ENCODE results near the gene NETO1. TPM values are rescaled to one million over a fixed set of nuclear protein-coding genes. Genes with fewer than 3 reads are reported as not detected.

The NETO1 gene
- polyA plus RNA-seq, 2 of the 4 experiments (the other 2 are of a cell fraction): 0.04 TPM; not detected in 1

GRCh38 chr18:72808680-72809079 is 59.1 kb downstream of the NETO1 start:
- CTCF ChIA-PET: no interaction called here
- POLR2A ChIA-PET: no interaction called here

More at GRCh38 chr18:72808680-72809079, 59.1 kb downstream of the NETO1 start:
- Histone ChIP-seq H3K4me3 (no peak overlapping the region), H3K9me3 (no peaks in the 10 kb centered on the region), H3K4me2 (no peak overlapping the region), H3K4me1 (no peaks in the 10 kb centered on the region), H3K27ac (no peak overlapping the region)
- TF ChIP-seq MYC (IDR thresholded peaks at IDR 0.05; ENCODE audit: borderline replicate concordance, low read length): no peak
- no peak for TF ChIP-seq NPAS2 (CRISPR knock-in tag; IDR thresholded peaks at IDR 0.05; ENCODE audit: borderline replicate concordance)
- TF ChIP-seq REST (IDR thresholded peaks at IDR 0.05): no peak
- TF ChIP-seq HOXB13 (CRISPR knock-in tag; IDR thresholded peaks at IDR 0.05; ENCODE audit: low read depth): no peak
- no peak for TF ChIP-seq HES2 (IDR thresholded peaks at IDR 0.05)
- TF ChIP-seq ZC3H11A (IDR thresholded peaks at IDR 0.05): no peak
- no peak for TF ChIP-seq E2F6 (IDR thresholded peaks at IDR 0.05; ENCODE audit: borderline replicate concordance, low read depth)
- TF ChIP-seq CTCF (IDR thresholded peaks at IDR 0.05): no peak
- TF ChIP-seq HOXB5 (CRISPR knock-in tag; IDR thresholded peaks at IDR 0.05): no peak
- TF ChIP-seq EHF (CRISPR knock-in tag; IDR thresholded peaks at IDR 0.05): no peak
- TF ChIP-seq EHMT2 (IDR thresholded peaks at IDR 0.05; ENCODE audit: low read depth): no peak
- TF ChIP-seq CBX8 (IDR thresholded peaks at IDR 0.05): no peak
- no peak for TF ChIP-seq USF2 (IDR thresholded peaks at IDR 0.05)
- no peak for TF ChIP-seq RAD21 (conservative IDR thresholded peaks at IDR 0.05 in 1 of 2, IDR thresholded peaks at IDR 0.05 in 1 of 2)
- no peak for TF ChIP-seq ZSCAN20 (CRISPR knock-in tag; IDR thresholded peaks at IDR 0.05)
- no peak for TF ChIP-seq BCL3 (IDR thresholded peaks at IDR 0.05)
- TF ChIP-seq NFE2L2 (conservative IDR thresholded peaks at IDR 0.05; ENCODE audit: low read length): no peak
- no peak for TF ChIP-seq PBX3 (IDR thresholded peaks at IDR 0.05)
- DNase-seq (ENCODE audit: low read depth in 1 of 2, low spot score in 1 of 2): no peak
- ATAC-seq: no peak
- WGBS (ENCODE audit: missing lambda C conversion rate): 5% methylated on average over 2 of the region's 2 CpGs
- FAIRE-seq: no peak
